ENCODE results near the gene GRN. TPM values are rescaled to one million over a fixed set of nuclear protein-coding genes. Genes with fewer than 3 reads are reported as not detected.

Gene GRN
- total and polyA plus RNA-seq, 2 of the 8 experiments (the other 6 are each of a cell fraction or from before 2014, with no cell fraction given) = 108 to 387 TPM

DNA sequence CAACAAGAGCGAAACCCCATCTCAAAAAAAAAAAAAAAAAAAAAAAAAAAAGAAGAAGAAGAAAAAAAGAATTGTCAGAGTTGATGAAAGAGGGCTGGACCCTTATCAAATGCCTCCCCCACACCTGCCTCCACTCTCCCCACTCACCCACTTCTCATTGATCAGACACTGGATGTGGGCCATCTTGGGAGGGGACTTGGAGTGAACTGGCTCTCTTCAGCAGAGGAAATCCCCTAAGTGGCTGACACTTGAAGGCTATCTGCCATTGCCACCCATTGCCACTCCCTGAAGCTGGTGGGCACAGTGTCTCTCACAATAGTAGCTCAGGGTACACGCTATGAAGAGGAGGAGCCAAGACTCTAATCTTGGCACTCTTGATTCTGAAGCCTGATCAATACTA lies 42.7 kb downstream of the GRN start:
- H4K91ac ChIP-seq (replicated peaks; ENCODE audit: insufficient read length, low read length) = no peak overlapping the region
- H2BK12ac ChIP-seq (ENCODE audit: low read depth, low read length) = no peak overlapping the region
- no peaks in the 10 kb centered on the region for H3K79me2 ChIP-seq (ENCODE audit: control insufficient read depth in 1 of 2, insufficient read depth in 2 of 2, low read length in 2 of 2)
- FAIRE-seq (no peak), DNase-seq (ENCODE audit: low read depth in 1 of 2, low spot score in 2 of 2) (no peak)
- no peak overlapping the region for H2AK5ac ChIP-seq (ENCODE audit: low read depth, low read length)
- H2BK15ac ChIP-seq (ENCODE audit: low read length) = no peak overlapping the region
- no peaks in the 10 kb centered on the region for H3K9me3 ChIP-seq (ENCODE audit: insufficient read depth in 2 of 2, low read depth in 1 of 2, low read length in 1 of 2)
- no peak overlapping the region for H3K4me3 ChIP-seq (ENCODE audit: extremely low read depth in 1 of 4, insufficient read depth in 2 of 4, low read depth in 3 of 4, low read length in 4 of 4)
- H3K4me2 ChIP-seq (ENCODE audit: insufficient read depth in 1 of 2, low read depth in 2 of 2, low read length in 2 of 2) = no peak overlapping the region
- H2BK120ac ChIP-seq (replicated peaks; ENCODE audit: low read depth, low read length) = no peak overlapping the region
- H3K18ac ChIP-seq (ENCODE audit: extremely low read depth, low read length) = no peak overlapping the region
- POLR2A ChIA-PET (ENCODE audit: partially characterized antibody) = interaction anchor here (1.1 kb wide), 1 partner anchor 31 kb away, joined by 5 read pairs; no protein-coding TSS in a partner anchor
- peaks cover 0 to 4% of the 10 kb centered on the region in 2 experiments for H4K20me1 ChIP-seq (replicated peaks in 1 of 2; ENCODE audit: control insufficient read depth in 1 of 2, insufficient read depth in 2 of 2, low read length in 2 of 2)
- no peak overlapping the region for H3K4ac ChIP-seq (replicated peaks; ENCODE audit: insufficient read length, low read depth, low read length)
- no peak overlapping the region; the same call in 1 of the 2 replicates for H4K8ac ChIP-seq (ENCODE audit: extremely low read depth, insufficient read depth, low read length)
- H3K79me1 ChIP-seq (ENCODE audit: low read depth, low read length) = no peaks in the 10 kb centered on the region
- no peak overlapping the region for H3K23ac ChIP-seq (ENCODE audit: insufficient read length)
- no peak for TF ChIP-seq MAX (IDR thresholded peaks at IDR 0.05)
- TF ChIP-seq CHD1 (IDR thresholded peaks at IDR 0.05; ENCODE audit: low read depth, low read length) = no peak
- no peak for TF ChIP-seq TAF7 (optimal IDR thresholded peaks at IDR 0.05; ENCODE audit: borderline replicate concordance, low read depth, low read length)
- no peak for TF ChIP-seq ASH2L (IDR thresholded peaks at IDR 0.05; ENCODE audit: low read length)
- TF ChIP-seq RAD21 (IDR thresholded peaks at IDR 0.05 in 1 of 2, conservative IDR thresholded peaks at IDR 0.05 in 1 of 2; ENCODE audit: low read depth in 2 of 2, low read length in 2 of 2) = no peak
- no peak for TF ChIP-seq BACH1 (IDR thresholded peaks at IDR 0.05; ENCODE audit: low read length)
- no peak for TF ChIP-seq EP300 (IDR thresholded peaks at IDR 0.05; ENCODE audit: borderline replicate concordance in 1 of 2, low read depth in 2 of 2, low read length in 2 of 2)
- H3K23me2 ChIP-seq (ENCODE audit: low read depth, low read length) = peaks cover 12% of the 10 kb centered on the region; the same call in 1 of the 2 replicates
- 93% methylated on average over 1 of the region's 2 CpGs; no CpG with 5 or more reads in 1 of the 2 experiments for WGBS, 2 experiments (ENCODE audit: extremely low coverage in 1 of 2, insufficient coverage in 1 of 2, insufficient read length in 1 of 2, insufficient replicate concordance in 2 of 2, low coverage in 1 of 2, low lambda C conversion rate in 2 of 2, missing lambda C conversion rate in 1 of 2)
- CTCF ChIA-PET (ENCODE audit: partially characterized antibody) = no interaction called here
- no peak overlapping the region for H3K14ac ChIP-seq (ENCODE audit: insufficient read length)
- peaks cover 3 to 17% (median 6%) of the 10 kb centered on the region in 4 experiments; a peak in 6 of 7 replicates for H3K4me1 ChIP-seq (replicated peaks in 1 of 4; ENCODE audit: control insufficient read depth in 3 of 4, insufficient read depth in 4 of 4, low read length in 3 of 4)
- H2BK20ac ChIP-seq (ENCODE audit: low read length) = no peak overlapping the region
- H4K5ac ChIP-seq (ENCODE audit: insufficient read length, low read depth, low read length) = no peak overlapping the region
- no peak overlapping the region for H2BK5ac ChIP-seq (ENCODE audit: low read depth, low read length)
- H3K9ac ChIP-seq (replicated peaks in 1 of 4; ENCODE audit: extremely low read depth in 1 of 4, low read depth in 3 of 4, low read length in 3 of 4) = no peak overlapping the region
- H3K56ac ChIP-seq (replicated peaks; ENCODE audit: insufficient read length, low read depth, low read length) = no peak overlapping the region
- peaks cover 10 to 33% (median 30%) of the 10 kb centered on the region in 4 experiments for H3K27me3 ChIP-seq (replicated peaks in 1 of 4; ENCODE audit: control insufficient read depth in 3 of 4, extremely low read depth in 1 of 4, insufficient read depth in 3 of 4, low read length in 3 of 4)
- no peaks in the 10 kb centered on the region for H3K36me3 ChIP-seq (ENCODE audit: control insufficient read depth in 2 of 4, insufficient read depth in 4 of 4, low read length in 3 of 4)
- no peak overlapping the region for H2AFZ ChIP-seq (ENCODE audit: low read length)
- no peak overlapping the region for H3K27ac ChIP-seq (ENCODE audit: low read depth, low read length)
